Ascending aorta (tissue), 2 donors: ENCODE measurements around the gene CAPN11. TPM values are rescaled to one million over a fixed set of nuclear protein-coding genes. Genes with fewer than 3 reads are reported as not detected.
A peak's percentile ranks its signal among the peaks of the same experiment; 100 is the strongest.

ENCODE experiments used
- DNase-seq, 2 donors: peaks; one replicate each; pipeline ENCODE4 v3.0.0-alpha.2; 2019; ENCODE audit warnings: low spot score in 2 of 2
- H3K27ac ChIP-seq, 2 donors: fragments of 200-600 bp; sonication (generic); one replicate each; pipeline ENCODE4 v1.5.1; 2016 to 2017; ENCODE audit warnings: mild to moderate bottlenecking in 1 of 2
- H3K27me3 ChIP-seq: fragments of 200-600 bp; sonication (generic); one replicate; pipeline ENCODE4 v1.5.1; 2017
- H3K36me3 ChIP-seq, 2 donors: fragments of 200-600 bp; sonication (generic); one replicate each; pipeline ENCODE4 v1.5.1; 2016
- H3K4me1 ChIP-seq, 2 donors: fragments of 200-600 bp; sonication (generic); one replicate each; pipeline ENCODE4 v1.5.1; 2016 to 2017; ENCODE audit warnings: mild to moderate bottlenecking in 1 of 2
- H3K4me3 ChIP-seq, 2 donors: fragments of 200-600 bp; sonication (generic); one replicate each; pipeline ENCODE4 v1.5.1; 2016 to 2017; ENCODE audit warnings: mild to moderate bottlenecking in 1 of 2
- H3K9me3 ChIP-seq, 2 donors: fragments of 200-600 bp; sonication (generic); one replicate each; pipeline ENCODE4 v1.5.1; 2016
- CTCF ChIP-seq, 3 experiments: fragments of 200-600 bp in 2 of 3; fragments of 450-650 bp in 1 of 3; sonication (generic) in 2 of 3; IDR thresholded peaks; one replicate each; pipeline ENCODE4 v1.5.1; 2016 to 2019; ENCODE audit warnings: antibody characterized with exemption in 3 of 3, mild to moderate bottlenecking in 1 of 3, moderate library complexity in 1 of 3
- intact Hi-C: fragments of 100-400 bp; cut with DNase I; formaldehyde crosslinking; loops from one replicate; pipeline ENCODE4 v1.15.1; 2023
- total RNA-seq: library from RNA; depleted of rRNA; stranded (reverse); fragments of >200 nt; gene quantifications from one replicate; pipeline ENCODE4 v1.1.0, GENCODE V29; 2016

Gene CAPN11
- total RNA-seq, 1 donor from 2014 or later: 0.43 TPM

GRCh38 chr6:44177691-44178423, 19.2 kb downstream of the CAPN11 start:
- intact Hi-C loops: loop anchor here (1.0 kb wide), 1 partner anchor 43 kb away; no protein-coding TSS in a partner anchor
- DNase-seq: peak in 1 of 2 donors; percentile 92

GRCh38 chr6:44178424-44179071, 19.9 kb downstream of the CAPN11 start:
- intact Hi-C loops: loop anchor here (1.0 kb wide), 1 partner anchor 43 kb away; no protein-coding TSS in a partner anchor
- Histone ChIP-seq H3K27ac (peak overlapping the region; percentile 69 to 76), H3K36me3 (no peaks in the 10 kb centered on the region), H3K9me3 (no peaks in the 10 kb centered on the region), H3K4me1 (peaks cover 6 to 18% of the 10 kb centered on the region in 2 donors), H3K27me3 (no peaks in the 10 kb centered on the region), H3K4me3 (no peak overlapping the region)
- DNase-seq: no peak
- no peak for TF ChIP-seq CTCF (IDR thresholded peaks at IDR 0.05)

More at GRCh38 chr6:44177691-44178423, 19.2 kb downstream of the CAPN11 start:
- no peaks in the 10 kb centered on the region for H3K27me3 ChIP-seq
- no peaks in the 10 kb centered on the region for H3K36me3 ChIP-seq
- no peak overlapping the region for H3K4me3 ChIP-seq
- H3K9me3 ChIP-seq: no peaks in the 10 kb centered on the region
- peak overlapping the region; percentile 69 to 76 for H3K27ac ChIP-seq
- TF ChIP-seq CTCF (IDR thresholded peaks at IDR 0.05): no peak
- H3K4me1 ChIP-seq: peaks cover 6 to 21% of the 10 kb centered on the region in 2 donors

GRCh38 chr6:44179072-44179536, 20.5 kb downstream of the CAPN11 start:
- H3K36me3 ChIP-seq: no peaks in the 10 kb centered on the region
- DNase-seq: no peak
- H3K9me3 ChIP-seq: no peaks in the 10 kb centered on the region
- intact Hi-C loops: no loop called here
- H3K27ac ChIP-seq: peak overlapping the region; percentile 69 to 76
- peaks cover 6 to 18% of the 10 kb centered on the region in 2 donors for H3K4me1 ChIP-seq
- H3K4me3 ChIP-seq: no peak overlapping the region
- no peaks in the 10 kb centered on the region for H3K27me3 ChIP-seq
- no peak for TF ChIP-seq CTCF (IDR thresholded peaks at IDR 0.05)

- intact Hi-C loops: no loop called here
- H3K27ac ChIP-seq: peak overlapping the region; percentile 39 to 76
- no peak overlapping the region for H3K4me3 ChIP-seq
- peaks cover 6 to 18% of the 10 kb centered on the region in 2 donors for H3K4me1 ChIP-seq
- no peaks in the 10 kb centered on the region for H3K9me3 ChIP-seq
- no peak for DNase-seq
- H3K36me3 ChIP-seq: no peaks in the 10 kb centered on the region
- TF ChIP-seq CTCF (IDR thresholded peaks at IDR 0.05): no peak
- H3K27me3 ChIP-seq: no peaks in the 10 kb centered on the region
Observed at GRCh38 chr6:44179648-44180047, 21.0 kb downstream of the CAPN11 start.

GRCh38 chr6:44180406-44180805, 21.8 kb downstream of the CAPN11 start:
- DNase-seq: no peak
- H3K36me3 ChIP-seq: no peaks in the 10 kb centered on the region
- TF ChIP-seq CTCF (IDR thresholded peaks at IDR 0.05): no peak
- peaks cover 6 to 18% of the 10 kb centered on the region in 2 donors for H3K4me1 ChIP-seq
- H3K4me3 ChIP-seq: no peak overlapping the region
- H3K27ac ChIP-seq: no peak overlapping the region
- intact Hi-C loops: no loop called here
- H3K9me3 ChIP-seq: no peaks in the 10 kb centered on the region
- no peaks in the 10 kb centered on the region for H3K27me3 ChIP-seq
